Measurements from ENCODE around the gene CMC4. TPM values are rescaled to one million over a fixed set of nuclear protein-coding genes. Genes with fewer than 3 reads are reported as not detected.

The CMC4 gene
- total RNA-seq, 1 experiment from 2014 or later, result 15.8 TPM

DNA sequence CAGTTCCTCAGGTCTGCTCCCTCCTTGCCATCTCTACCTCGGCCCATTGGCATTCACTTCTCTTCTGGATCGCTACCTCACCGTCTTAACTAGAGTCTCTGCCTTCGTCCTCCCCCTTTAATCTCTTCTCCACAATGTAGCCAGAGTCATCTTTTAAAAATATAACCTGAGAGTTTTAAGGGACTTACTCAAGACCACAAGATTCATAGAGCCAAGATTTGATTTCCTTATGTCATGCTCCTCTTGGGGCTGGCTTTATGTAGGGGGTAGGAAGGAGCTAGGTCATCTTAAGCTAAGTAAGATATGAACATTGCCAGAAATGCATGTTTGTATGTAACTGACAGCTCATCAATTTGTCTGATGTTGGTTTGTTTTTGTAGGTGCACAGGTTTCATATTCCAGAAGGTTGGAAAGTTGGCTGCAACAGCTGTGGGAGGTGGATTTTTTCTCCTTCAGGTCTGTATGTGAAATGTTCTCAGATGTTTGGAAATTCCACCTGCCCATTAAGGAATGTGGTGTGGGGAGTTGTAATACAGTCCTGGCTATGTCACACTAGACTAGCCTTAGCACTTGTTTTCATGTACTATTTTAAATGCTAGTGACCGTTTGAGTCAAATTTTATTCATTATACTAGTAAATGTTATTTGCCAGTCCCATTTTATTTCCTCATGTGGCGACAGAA is 24.7 kb downstream of the CMC4 start:
- TF ChIP-seq EZH2 (IDR thresholded peaks at IDR 0.05; ENCODE audit: low read depth), result no peak
- TF ChIP-seq, protein P1, sequence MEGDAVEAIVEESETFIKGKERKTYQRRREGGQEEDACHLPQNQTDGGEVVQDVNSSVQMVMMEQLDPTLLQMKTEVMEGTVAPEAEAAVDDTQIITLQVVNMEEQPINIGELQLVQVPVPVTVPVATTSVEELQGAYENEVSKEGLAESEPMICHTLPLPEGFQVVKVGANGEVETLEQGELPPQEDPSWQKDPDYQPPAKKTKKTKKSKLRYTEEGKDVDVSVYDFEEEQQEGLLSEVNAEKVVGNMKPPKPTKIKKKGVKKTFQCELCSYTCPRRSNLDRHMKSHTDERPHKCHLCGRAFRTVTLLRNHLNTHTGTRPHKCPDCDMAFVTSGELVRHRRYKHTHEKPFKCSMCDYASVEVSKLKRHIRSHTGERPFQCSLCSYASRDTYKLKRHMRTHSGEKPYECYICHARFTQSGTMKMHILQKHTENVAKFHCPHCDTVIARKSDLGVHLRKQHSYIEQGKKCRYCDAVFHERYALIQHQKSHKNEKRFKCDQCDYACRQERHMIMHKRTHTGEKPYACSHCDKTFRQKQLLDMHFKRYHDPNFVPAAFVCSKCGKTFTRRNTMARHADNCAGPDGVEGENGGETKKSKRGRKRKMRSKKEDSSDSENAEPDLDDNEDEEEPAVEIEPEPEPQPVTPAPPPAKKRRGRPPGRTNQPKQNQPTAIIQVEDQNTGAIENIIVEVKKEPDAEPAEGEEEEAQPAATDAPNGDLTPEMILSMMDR (conservative IDR thresholded peaks at IDR 0.05), result no peak
- H3K79me2 ChIP-seq (ENCODE audit: low read depth), result no peaks in the 10 kb centered on the region
- no peaks in the 10 kb centered on the region for H3K9me2 ChIP-seq (ENCODE audit: insufficient read depth)
- no peak for DNase-seq
- no peaks in the 10 kb centered on the region for H3K27me3 ChIP-seq (ENCODE audit: insufficient read depth, low read depth)
- ChIA-PET POLR2A (ENCODE audit: unreplicated experiment) (no interaction called here), CTCF (no interaction called here)
- no TSS peak for BruUV-seq (replicated peaks)
- H4K20me1 ChIP-seq (ENCODE audit: insufficient read depth), result no peaks in the 10 kb centered on the region
- H3K4me1 ChIP-seq (replicated peaks; ENCODE audit: insufficient read depth), result no peaks in the 10 kb centered on the region
- H3K4me3 ChIP-seq, result no peak overlapping the region
- no peak overlapping the region for H2AFZ ChIP-seq
- no peaks in the 10 kb centered on the region for H3K9me3 ChIP-seq (ENCODE audit: insufficient read depth, low read depth)
- H3F3A ChIP-seq (ENCODE audit: insufficient read depth, low read depth), result no peaks in the 10 kb centered on the region
- H3K36me3 ChIP-seq (ENCODE audit: low read depth), result 0 out of 2 replicates have a peak, but pooled peaks cover 3% of the 10 kb centered on the region
- H3K4me2 ChIP-seq, result no peak overlapping the region
- intact Hi-C loops (cut with micrococcal nuclease; ENCODE audit: unreplicated experiment), result no loop called here
- no peak overlapping the region for H3K27ac ChIP-seq

DNA sequence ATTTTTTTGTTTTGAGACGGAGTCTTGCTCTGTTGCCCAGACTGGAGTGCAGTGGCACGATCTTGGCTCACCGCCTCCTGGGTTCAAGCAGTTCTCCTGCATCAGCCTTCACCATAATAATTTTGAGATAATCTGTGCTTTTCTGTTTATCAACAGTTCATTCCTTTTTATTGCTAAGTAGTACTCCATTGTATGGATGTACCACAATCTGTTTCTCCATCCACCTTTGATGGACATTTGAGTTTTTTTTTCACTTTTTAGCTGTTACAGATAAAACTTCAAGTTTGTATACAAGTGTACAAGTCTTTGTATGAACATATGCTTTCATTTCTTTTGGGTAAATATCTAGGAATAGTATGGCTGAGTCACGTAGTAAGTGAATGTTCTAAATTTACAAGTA is 35.2 kb downstream of the CMC4 start:
- no TSS peak for BruUV-seq (replicated peaks)
- TF ChIP-seq EZH2 (IDR thresholded peaks at IDR 0.05; ENCODE audit: low read depth), result no peak
- TF ChIP-seq, protein P1 (conservative IDR thresholded peaks at IDR 0.05), result no peak
- H3K4me1 ChIP-seq (replicated peaks; ENCODE audit: insufficient read depth), result no peaks in the 10 kb centered on the region
- no peaks in the 10 kb centered on the region for H3K9me2 ChIP-seq (ENCODE audit: insufficient read depth)
- POLR2A ChIA-PET (ENCODE audit: unreplicated experiment), result no interaction called here
- H3K27me3 ChIP-seq (ENCODE audit: insufficient read depth, low read depth), result no peaks in the 10 kb centered on the region
- no peak for DNase-seq
- H4K20me1 ChIP-seq (ENCODE audit: insufficient read depth), result no peaks in the 10 kb centered on the region
- intact Hi-C loops (cut with micrococcal nuclease; ENCODE audit: unreplicated experiment), result no loop called here
- CTCF ChIA-PET, result no interaction called here
- H3K36me3 ChIP-seq (ENCODE audit: low read depth), result peaks cover 5% of the 10 kb centered on the region; the same call in 1 of the 2 replicates
- H3F3A ChIP-seq (ENCODE audit: insufficient read depth, low read depth), result no peaks in the 10 kb centered on the region
- H3K27ac ChIP-seq, result no peak overlapping the region
- H3K9me3 ChIP-seq (ENCODE audit: insufficient read depth, low read depth), result no peaks in the 10 kb centered on the region
- H3K79me2 ChIP-seq (ENCODE audit: low read depth), result peaks cover 10% of the 10 kb centered on the region; the same call in 1 of the 2 replicates
- H2AFZ ChIP-seq, result no peak overlapping the region
- no peak overlapping the region for H3K4me2 ChIP-seq
- no peak overlapping the region for H3K4me3 ChIP-seq

DNA sequence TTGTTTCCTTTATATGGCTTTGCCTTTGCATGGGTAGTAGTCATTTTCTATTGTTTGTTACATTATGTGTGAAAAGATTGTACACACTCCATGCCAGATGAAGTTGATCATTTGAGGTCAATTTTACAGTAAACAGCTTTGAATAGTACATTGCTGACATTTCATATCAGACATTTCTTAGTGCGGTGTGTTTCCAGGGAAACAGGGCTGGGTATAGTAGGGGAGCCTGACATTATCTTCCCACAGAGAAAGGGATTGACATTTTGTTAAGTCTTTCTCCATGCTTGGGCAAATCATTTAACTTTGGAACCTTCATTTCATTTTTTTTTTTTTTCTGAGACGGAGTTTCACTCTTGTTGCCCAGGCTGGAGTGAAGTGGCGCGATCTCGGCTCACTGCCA is 39.3 kb downstream of the CMC4 start:
- peaks cover 5% of the 10 kb centered on the region; the same call in 1 of the 2 replicates for H3K36me3 ChIP-seq (ENCODE audit: low read depth)
- H3K9me2 ChIP-seq (ENCODE audit: insufficient read depth), result no peaks in the 10 kb centered on the region
- no peak overlapping the region for H3K4me3 ChIP-seq
- no peaks in the 10 kb centered on the region for H3K27me3 ChIP-seq (ENCODE audit: insufficient read depth, low read depth)
- DNase-seq, result no peak
- H2AFZ ChIP-seq, result no peak overlapping the region
- H4K20me1 ChIP-seq (ENCODE audit: insufficient read depth), result no peaks in the 10 kb centered on the region
- TF ChIP-seq, protein P1 (conservative IDR thresholded peaks at IDR 0.05), result no peak
- no peak for TF ChIP-seq EZH2 (IDR thresholded peaks at IDR 0.05; ENCODE audit: low read depth)
- ChIA-PET POLR2A (ENCODE audit: unreplicated experiment) (no interaction called here), CTCF (no interaction called here)
- peaks cover 40% of the 10 kb centered on the region for H3K79me2 ChIP-seq (ENCODE audit: low read depth)
- H3K4me1 ChIP-seq (replicated peaks; ENCODE audit: insufficient read depth), result peaks cover 13% of the 10 kb centered on the region
- intact Hi-C loops (cut with micrococcal nuclease; ENCODE audit: unreplicated experiment), result no loop called here
- BruUV-seq (replicated peaks), result no TSS peak
- H3K9me3 ChIP-seq (ENCODE audit: insufficient read depth, low read depth), result no peaks in the 10 kb centered on the region
- H3K4me2 ChIP-seq, result no peak overlapping the region
- peaks cover 10% of the 10 kb centered on the region for H3F3A ChIP-seq (ENCODE audit: insufficient read depth, low read depth)
- H3K27ac ChIP-seq, result no peak overlapping the region
